Prostate gland (tissue), 2 donors: Measurements from ENCODE around the gene TBK1. TPM values are rescaled to one million over a fixed set of nuclear protein-coding genes. Genes with fewer than 3 reads are reported as not detected.

Experiments
- DNase-seq: peaks from one replicate; pipeline ENCODE4 v3.0.0-alpha.2; 2019; ENCODE audit warnings: low spot score
- H3K27ac ChIP-seq, 2 donors: fragments of 200-600 bp; sonication (generic); 2 replicates each; pipeline ENCODE4 v1.5.1; 2017 to 2019
- H3K27me3 ChIP-seq: fragments of 200-600 bp; sonication (generic); replicated peaks from 2 replicates; pipeline ENCODE4 v1.5.1; 2019; ENCODE audit not compliant: insufficient read depth
- H3K36me3 ChIP-seq, 2 donors: fragments of 200-600 bp; sonication (generic); 1 replicate in 1 of 2; 2 replicates in 1 of 2; pipeline versions ENCODE4 v1.5.1 to v1.8.1; 2017 to 2019
- H3K4me1 ChIP-seq: fragments of 200-600 bp; sonication (generic); replicated peaks from 2 replicates; pipeline ENCODE4 v1.5.1; 2019
- H3K4me3 ChIP-seq, 2 donors: fragments of 200-600 bp; sonication (generic); 2 replicates each; pipeline ENCODE4 v1.5.1; 2017 to 2019
- H3K9me3 ChIP-seq: fragments of 200-600 bp; sonication (generic); 2 replicates; pipeline ENCODE4 v1.5.1; 2017
- POLR2A ChIP-seq: fragments of 450-650 bp; IDR thresholded peaks from one replicate; pipeline ENCODE4 v1.6.1; 2016; ENCODE audit warnings: antibody characterized with exemption, mild to moderate bottlenecking
- POLR2AphosphoS5 ChIP-seq: sonication (generic); formaldehyde crosslinking; IDR thresholded peaks from one replicate; pipeline ENCODE4 v1.6.1; 2017; ENCODE audit warnings: antibody characterized with exemption
- WGBS: methylation state at CpG from one replicate; pipeline ENCODE4 v1.1.5; 2018; 5-methylcytosine and 5-hydroxymethylcytosine counted together
- intact Hi-C: fragments of 100-400 bp; cut with DNase I; formaldehyde crosslinking; loops from one replicate; pipeline ENCODE4 v1.14.2; 2022
- total RNA-seq, 2 donors: library from RNA; depleted of rRNA; stranded (reverse); fragments of >200 nt; gene quantifications; one replicate each; pipeline ENCODE4 v1.1.0, GENCODE V29; 2016
- TF ChIP-seq, protein P1 (sequence below), 4 experiments: fragments of 200-600 bp in 2 of 4; fragments of 450-650 bp in 2 of 4; sonication (generic) in 2 of 4; IDR thresholded peaks; 1 replicate in 3 of 4; 2 replicates in 1 of 4; pipeline ENCODE4 v1.5.1; 2016 to 2019; ENCODE audit warnings: antibody characterized with exemption in 4 of 4, mild to moderate bottlenecking in 2 of 4, moderate library complexity in 2 of 4

Gene TBK1
- total RNA-seq, 2 donors from 2014 or later, result 25.9 to 33.6 TPM

- Histone ChIP-seq H3K4me1 (no peaks in the 10 kb centered on the region), H3K36me3 (peaks cover 0 to 9% of the 10 kb centered on the region in 2 donors)
- TF ChIP-seq, protein P1, sequence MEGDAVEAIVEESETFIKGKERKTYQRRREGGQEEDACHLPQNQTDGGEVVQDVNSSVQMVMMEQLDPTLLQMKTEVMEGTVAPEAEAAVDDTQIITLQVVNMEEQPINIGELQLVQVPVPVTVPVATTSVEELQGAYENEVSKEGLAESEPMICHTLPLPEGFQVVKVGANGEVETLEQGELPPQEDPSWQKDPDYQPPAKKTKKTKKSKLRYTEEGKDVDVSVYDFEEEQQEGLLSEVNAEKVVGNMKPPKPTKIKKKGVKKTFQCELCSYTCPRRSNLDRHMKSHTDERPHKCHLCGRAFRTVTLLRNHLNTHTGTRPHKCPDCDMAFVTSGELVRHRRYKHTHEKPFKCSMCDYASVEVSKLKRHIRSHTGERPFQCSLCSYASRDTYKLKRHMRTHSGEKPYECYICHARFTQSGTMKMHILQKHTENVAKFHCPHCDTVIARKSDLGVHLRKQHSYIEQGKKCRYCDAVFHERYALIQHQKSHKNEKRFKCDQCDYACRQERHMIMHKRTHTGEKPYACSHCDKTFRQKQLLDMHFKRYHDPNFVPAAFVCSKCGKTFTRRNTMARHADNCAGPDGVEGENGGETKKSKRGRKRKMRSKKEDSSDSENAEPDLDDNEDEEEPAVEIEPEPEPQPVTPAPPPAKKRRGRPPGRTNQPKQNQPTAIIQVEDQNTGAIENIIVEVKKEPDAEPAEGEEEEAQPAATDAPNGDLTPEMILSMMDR (IDR thresholded peaks at IDR 0.05), result no peak
- TF ChIP-seq POLR2A, result no peak
- TF ChIP-seq POLR2AphosphoS5, result no peak
Observed at GRCh38 chr12:64491718-64492117, 39.8 kb downstream of the TBK1 start.

DNA sequence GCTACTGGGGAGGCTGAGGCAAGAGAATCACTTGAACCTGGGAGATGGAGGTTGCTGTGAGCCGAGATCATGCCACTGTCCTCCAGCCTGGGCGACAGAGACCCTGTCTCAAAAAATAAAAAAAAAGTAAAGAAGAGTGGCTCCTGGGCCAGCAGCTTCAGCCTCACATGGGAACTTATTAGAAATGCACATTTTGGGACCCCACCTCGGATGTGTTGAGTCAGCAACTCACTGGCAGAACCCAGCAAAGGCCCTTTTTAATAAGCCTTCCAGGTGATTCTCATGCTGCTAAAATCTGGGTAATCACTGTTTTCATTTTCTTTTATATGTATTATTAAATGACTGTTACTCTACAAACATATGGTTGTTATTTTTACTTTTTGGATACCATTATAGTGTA, 41.6 kb downstream of the TBK1 start:
- H3K4me3 ChIP-seq, result no peak overlapping the region
- no peak overlapping the region for H3K27ac ChIP-seq
- H3K9me3 ChIP-seq, result no peaks in the 10 kb centered on the region
- no peak for DNase-seq
- TF ChIP-seq POLR2AphosphoS5 (no peak), POLR2A (no peak)
- TF ChIP-seq, protein P1 (IDR thresholded peaks at IDR 0.05), result no peak
- H3K36me3 ChIP-seq, result peaks cover 7 to 9% of the 10 kb centered on the region in 2 donors
- H3K27me3 ChIP-seq, result no peaks in the 10 kb centered on the region
- 99% methylated on average over 3 of the region's 3 CpGs for WGBS
- intact Hi-C loops, result no loop called here
- H3K4me1 ChIP-seq, result no peaks in the 10 kb centered on the region

More at GRCh38 chr12:64491718-64492117, 39.8 kb downstream of the TBK1 start:
- DNase-seq, result no peak
- no peak overlapping the region for H3K4me3 ChIP-seq
- H3K27me3 ChIP-seq, result no peaks in the 10 kb centered on the region
- WGBS, result 96% methylated on average over 1 of the region's 1 CpG
- H3K9me3 ChIP-seq, result no peaks in the 10 kb centered on the region
- H3K27ac ChIP-seq, result no peak overlapping the region
- intact Hi-C loops, result no loop called here

DNA sequence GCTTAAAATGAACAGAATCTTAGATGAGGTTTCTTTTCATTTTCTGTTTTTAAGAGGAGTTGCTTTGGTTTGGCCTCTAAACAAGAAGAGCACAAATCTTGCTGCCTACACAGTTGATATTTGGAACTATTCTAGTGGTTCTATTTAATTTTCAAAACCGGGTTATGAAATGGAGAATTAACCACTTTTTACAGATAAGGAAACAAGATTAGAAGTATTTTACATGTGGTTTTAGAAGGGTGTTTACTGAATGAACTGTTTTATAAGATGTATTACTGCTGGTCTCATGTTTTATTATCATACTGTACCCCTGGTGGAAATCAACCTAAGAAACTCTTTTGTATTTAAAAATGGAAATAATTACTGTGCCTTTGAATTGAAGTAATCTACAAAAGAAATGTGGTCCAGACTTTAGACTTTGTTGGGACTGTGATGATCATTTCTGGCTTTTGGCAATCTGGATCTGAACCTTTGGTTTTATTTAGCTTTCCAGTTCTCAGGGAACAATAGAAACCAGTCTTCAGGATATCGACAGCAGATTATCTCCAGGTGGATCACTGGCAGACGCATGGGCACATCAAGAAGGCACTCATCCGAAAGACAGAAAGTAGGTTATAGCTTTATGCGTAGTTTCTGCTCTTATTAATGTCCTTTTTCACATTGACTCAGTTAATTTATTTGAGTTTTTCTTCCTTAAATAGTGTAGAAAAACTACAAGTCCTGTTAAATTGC, 43.2 kb downstream of the TBK1 start:
- 53% methylated on average over 5 of the region's 5 CpGs for WGBS
- Histone ChIP-seq H3K27me3 (no peaks in the 10 kb centered on the region), H3K4me3 (no peak overlapping the region), H3K36me3 (peaks cover 7% of the 10 kb centered on the region in 2 donors), H3K9me3 (no peaks in the 10 kb centered on the region), H3K27ac (no peak overlapping the region), H3K4me1 (no peaks in the 10 kb centered on the region)
- TF ChIP-seq, protein P1 (IDR thresholded peaks at IDR 0.05), result no peak
- TF ChIP-seq POLR2AphosphoS5, result no peak
- TF ChIP-seq POLR2A, result no peak
- intact Hi-C loops, result no loop called here
- DNase-seq, result no peak

GRCh38 chr12:64496839-64497400, 45.0 kb downstream of the TBK1 start:
- TF ChIP-seq POLR2AphosphoS5 (no peak), POLR2A (no peak)
- TF ChIP-seq, protein P1 (IDR thresholded peaks at IDR 0.05), result no peak
- DNase-seq, result no peak
- H3K27ac ChIP-seq, result no peak overlapping the region
- intact Hi-C loops, result no loop called here
- H3K4me1 ChIP-seq, result no peaks in the 10 kb centered on the region
- no peaks in the 10 kb centered on the region for H3K27me3 ChIP-seq
- WGBS, result 94% methylated on average over 2 of the region's 2 CpGs
- H3K36me3 ChIP-seq, result peaks cover 3 to 7% of the 10 kb centered on the region in 2 donors
- no peak overlapping the region for H3K4me3 ChIP-seq
- H3K9me3 ChIP-seq, result no peaks in the 10 kb centered on the region

DNA sequence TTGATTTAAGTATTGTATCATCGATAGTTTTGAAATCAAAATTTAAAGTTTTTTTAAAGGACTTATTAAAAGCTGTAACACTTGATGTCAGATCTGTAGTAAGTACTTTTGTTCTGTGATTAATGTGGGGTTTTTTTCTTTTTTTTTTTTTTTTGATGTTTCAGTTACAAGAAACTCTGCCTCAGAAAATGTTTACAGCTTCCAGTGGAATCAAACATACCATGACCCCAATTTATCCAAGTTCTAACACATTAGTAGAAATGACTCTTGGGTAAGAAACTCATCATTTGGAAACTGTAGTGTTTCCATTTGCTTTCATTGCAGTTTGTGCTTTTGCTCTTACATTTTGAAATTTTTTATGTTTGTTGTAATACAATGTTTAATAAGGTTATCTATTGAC, 45.6 kb downstream of the TBK1 start:
- H3K27me3 ChIP-seq, result no peaks in the 10 kb centered on the region
- no peaks in the 10 kb centered on the region for H3K9me3 ChIP-seq
- no peak for TF ChIP-seq POLR2A
- TF ChIP-seq, protein P1 (IDR thresholded peaks at IDR 0.05), result no peak
- H3K4me1 ChIP-seq, result no peaks in the 10 kb centered on the region
- intact Hi-C loops, result no loop called here
- WGBS, result 83% methylated on average over 1 of the region's 1 CpG
- no peak overlapping the region for H3K27ac ChIP-seq
- no peak for DNase-seq
- no peak overlapping the region for H3K4me3 ChIP-seq
- peaks cover 3 to 7% of the 10 kb centered on the region in 2 donors for H3K36me3 ChIP-seq
